Esophagus muscularis mucosa (tissue), 4 donors: ENCODE measurements around the gene TNC. TPM values are rescaled to one million over a fixed set of nuclear protein-coding genes. Genes with fewer than 3 reads are reported as not detected.

Experiments used
- DNase-seq: peaks from one replicate; pipeline ENCODE4 v3.0.0-alpha.2; 2017; ENCODE audit errors: extremely low spot score
- H3K27ac ChIP-seq, 4 donors: fragments of 200-600 bp; sonication (generic); replicated peaks in 1 of 4; 1 replicate in 3 of 4; 2 replicates in 1 of 4; pipeline ENCODE4 v1.5.1; 2016 to 2019; ENCODE audit warnings: mild to moderate bottlenecking in 1 of 4
- H3K27me3 ChIP-seq, 4 donors: fragments of 200-600 bp; sonication (generic); one replicate each; pipeline versions ENCODE4 v1.5.1 to v1.6.0; 2016 to 2019
- H3K36me3 ChIP-seq, 4 donors: fragments of 200-600 bp; sonication (generic); one replicate each; pipeline ENCODE4 v1.5.1; 2016 to 2019
- H3K4me1 ChIP-seq, 4 donors: fragments of 200-600 bp; sonication (generic); one replicate each; pipeline ENCODE4 v1.5.1; 2016 to 2019
- H3K4me3 ChIP-seq, 4 donors: fragments of 200-600 bp; sonication (generic); 1 replicate in 2 of 4; 2 replicates in 2 of 4; pipeline ENCODE4 v1.5.1; 2016 to 2019; ENCODE audit warnings: mild to moderate bottlenecking in 4 of 4, moderate library complexity in 1 of 4
- H3K9me3 ChIP-seq, 4 donors: fragments of 200-600 bp; sonication (generic); 1 replicate in 3 of 4; 2 replicates in 1 of 4; pipeline ENCODE4 v1.5.1; 2016 to 2019
- EP300 ChIP-seq: sonication (generic); formaldehyde crosslinking; IDR thresholded peaks from one replicate; pipeline ENCODE4 v1.6.1; 2017; ENCODE audit warnings: antibody characterized with exemption
- POLR2A ChIP-seq: fragments of 450-650 bp; IDR thresholded peaks from one replicate; pipeline ENCODE4 v1.6.1; 2017; ENCODE audit warnings: antibody characterized with exemption, moderate library complexity, mild to moderate bottlenecking, low read depth
- POLR2AphosphoS5 ChIP-seq, 2 donors: sonication (generic); formaldehyde crosslinking; IDR thresholded peaks; one replicate each; pipeline ENCODE4 v1.6.1; 2017; ENCODE audit warnings: antibody characterized with exemption in 2 of 2
- WGBS: methylation state at CpG from one replicate; pipeline ENCODE4 v1.1.5; 2018; 5-methylcytosine and 5-hydroxymethylcytosine counted together
- intact Hi-C: fragments of 100-400 bp; cut with DNase I; formaldehyde crosslinking; loops from one replicate; pipeline ENCODE4 v1.15.1; 2023
- total RNA-seq, 4 donors: library from RNA; depleted of rRNA; stranded (reverse); fragments of >200 nt; gene quantifications; one replicate each; pipeline versions ENCODE4 v1.1.0 to v1.2.1, GENCODE V29; 2016
- TF ChIP-seq, protein P1 (sequence below), 3 experiments: fragments of 200-600 bp in 2 of 3; fragments of 450-650 bp in 1 of 3; sonication (generic) in 2 of 3; IDR thresholded peaks; one replicate each; pipeline ENCODE4 v1.5.1; 2017 to 2019; ENCODE audit warnings: antibody characterized with exemption in 3 of 3, mild to moderate bottlenecking in 2 of 3, moderate library complexity in 1 of 3

The TNC gene
- total RNA-seq, 4 donors from 2014 or later: 216 to 576 (median 478) TPM

- intact Hi-C loops: loop anchor here (10.0 kb wide), 1 partner anchor 107 kb away; no protein-coding TSS in a partner anchor
- WGBS: 82% methylated on average over 2 of the region's 2 CpGs
- Histone ChIP-seq H3K36me3 (peaks cover 0 to 24% (median 13%) of the 10 kb centered on the region in 4 donors), H3K9me3 (no peaks in the 10 kb centered on the region), H3K4me3 (no peak overlapping the region), H3K27ac (peak overlapping the region; percentile 64 to 80 (median 68)), H3K27me3 (no peaks in the 10 kb centered on the region), H3K4me1 (peaks cover 13 to 85% (median 53%) of the 10 kb centered on the region in 4 donors)
- TF ChIP-seq POLR2A (no peak), EP300 (no peak), POLR2AphosphoS5 (IDR thresholded peaks at IDR 0.05) (peak in 1 of 2 donors; percentile 23)
- TF ChIP-seq, protein P1, sequence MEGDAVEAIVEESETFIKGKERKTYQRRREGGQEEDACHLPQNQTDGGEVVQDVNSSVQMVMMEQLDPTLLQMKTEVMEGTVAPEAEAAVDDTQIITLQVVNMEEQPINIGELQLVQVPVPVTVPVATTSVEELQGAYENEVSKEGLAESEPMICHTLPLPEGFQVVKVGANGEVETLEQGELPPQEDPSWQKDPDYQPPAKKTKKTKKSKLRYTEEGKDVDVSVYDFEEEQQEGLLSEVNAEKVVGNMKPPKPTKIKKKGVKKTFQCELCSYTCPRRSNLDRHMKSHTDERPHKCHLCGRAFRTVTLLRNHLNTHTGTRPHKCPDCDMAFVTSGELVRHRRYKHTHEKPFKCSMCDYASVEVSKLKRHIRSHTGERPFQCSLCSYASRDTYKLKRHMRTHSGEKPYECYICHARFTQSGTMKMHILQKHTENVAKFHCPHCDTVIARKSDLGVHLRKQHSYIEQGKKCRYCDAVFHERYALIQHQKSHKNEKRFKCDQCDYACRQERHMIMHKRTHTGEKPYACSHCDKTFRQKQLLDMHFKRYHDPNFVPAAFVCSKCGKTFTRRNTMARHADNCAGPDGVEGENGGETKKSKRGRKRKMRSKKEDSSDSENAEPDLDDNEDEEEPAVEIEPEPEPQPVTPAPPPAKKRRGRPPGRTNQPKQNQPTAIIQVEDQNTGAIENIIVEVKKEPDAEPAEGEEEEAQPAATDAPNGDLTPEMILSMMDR (IDR thresholded peaks at IDR 0.05): no peak
- no peak for DNase-seq
Observed at GRCh38 chr9:115038178-115038577, 79.8 kb downstream of the TNC start.

GRCh38 chr9:115036691-115037090, 81.3 kb downstream of the TNC start:
- TF ChIP-seq, protein P1 (IDR thresholded peaks at IDR 0.05): no peak
- no peak for TF ChIP-seq POLR2A
- no peak for TF ChIP-seq POLR2AphosphoS5 (IDR thresholded peaks at IDR 0.05)
- no peak for TF ChIP-seq EP300
- no peak overlapping the region for H3K4me3 ChIP-seq
- H3K4me1 ChIP-seq: peaks cover 13 to 80% (median 47%) of the 10 kb centered on the region in 4 donors
- intact Hi-C loops: loop anchor here (10.0 kb wide), 1 partner anchor 108 kb away; no protein-coding TSS in a partner anchor
- no peaks in the 10 kb centered on the region for H3K9me3 ChIP-seq
- H3K36me3 ChIP-seq: peaks cover 0 to 31% (median 17%) of the 10 kb centered on the region in 4 donors
- 92% methylated on average over 2 of the region's 2 CpGs for WGBS
- H3K27ac ChIP-seq: peak overlapping the region; percentile 64 to 80 (median 70)
- H3K27me3 ChIP-seq: no peaks in the 10 kb centered on the region
- no peak for DNase-seq

DNA sequence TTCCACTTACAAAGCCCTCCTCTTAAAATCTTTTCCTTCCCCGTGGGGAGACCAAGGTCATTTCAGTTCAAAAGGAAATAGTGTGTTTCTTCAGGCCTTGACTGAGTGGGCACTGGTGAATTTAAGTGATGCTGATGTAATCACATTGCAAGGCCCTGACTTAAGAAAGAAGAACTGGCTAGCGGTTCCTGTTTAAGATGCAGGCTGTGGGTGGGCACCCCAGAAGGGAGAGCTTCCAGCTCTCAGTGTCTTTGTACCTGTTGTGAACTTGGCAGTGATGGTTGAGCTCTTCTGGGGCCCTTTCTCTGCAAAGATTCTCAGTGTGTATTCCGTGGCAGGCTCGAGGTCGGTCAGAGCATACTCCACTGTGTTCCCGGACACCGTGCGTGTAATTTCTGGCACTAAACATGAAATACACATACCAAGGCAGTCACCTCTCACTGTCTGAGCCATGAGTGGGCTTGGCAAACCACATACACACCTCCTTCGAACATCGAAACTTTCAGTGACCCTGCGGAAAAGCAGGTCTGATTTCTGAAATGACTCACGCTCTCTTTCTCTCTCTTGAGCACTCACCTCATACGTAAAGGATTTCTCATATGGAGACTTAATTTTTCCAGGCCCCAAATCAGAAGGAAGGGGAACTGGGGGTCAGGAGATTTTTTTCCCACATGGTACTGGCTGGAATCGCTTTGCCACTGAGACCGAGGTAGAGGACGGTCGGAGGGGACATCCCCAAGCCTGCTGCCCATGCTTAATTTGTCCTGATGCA, 81.9 kb downstream of the TNC start:
- WGBS: 85% methylated on average over 12 of the region's 17 CpGs
- H3K4me1 ChIP-seq: peaks cover 13 to 79% (median 46%) of the 10 kb centered on the region in 4 donors
- intact Hi-C loops: loop anchor here (10.0 kb wide), 1 partner anchor 109 kb away; no protein-coding TSS in a partner anchor

GRCh38 chr9:115034801-115035200, 83.2 kb downstream of the TNC start:
- peaks cover 0 to 50% (median 29%) of the 10 kb centered on the region in 4 donors for H3K36me3 ChIP-seq
- peak in 1 of 2 donors; percentile 46 for TF ChIP-seq POLR2AphosphoS5 (IDR thresholded peaks at IDR 0.05)
- no peak for TF ChIP-seq POLR2A
- H3K9me3 ChIP-seq: no peaks in the 10 kb centered on the region
- peak overlapping the region; percentile 64 to 80 (median 70) for H3K27ac ChIP-seq
- peaks cover 13 to 67% (median 46%) of the 10 kb centered on the region in 4 donors for H3K4me1 ChIP-seq
- H3K4me3 ChIP-seq: no peak overlapping the region
- 56% methylated on average over 1 of the region's 1 CpG for WGBS
- no peaks in the 10 kb centered on the region for H3K27me3 ChIP-seq
- intact Hi-C loops: loop anchor here (10.0 kb wide), 1 partner anchor 110 kb away; no protein-coding TSS in a partner anchor
- DNase-seq: no peak

More for the DNA sequence above, 81.9 kb downstream of the TNC start:
- H3K4me3 ChIP-seq: no peak overlapping the region
- no peak for TF ChIP-seq POLR2A
- TF ChIP-seq, protein P1 (IDR thresholded peaks at IDR 0.05): no peak
- no peak for TF ChIP-seq EP300
- peak in 1 of 2 donors; percentile 5 for TF ChIP-seq POLR2AphosphoS5 (IDR thresholded peaks at IDR 0.05)
- H3K9me3 ChIP-seq: no peaks in the 10 kb centered on the region
- peak overlapping the region; percentile 64 to 80 (median 70) for H3K27ac ChIP-seq
- peaks cover 0 to 38% (median 22%) of the 10 kb centered on the region in 4 donors for H3K36me3 ChIP-seq
- H3K27me3 ChIP-seq: no peaks in the 10 kb centered on the region
- no peak for DNase-seq

GRCh38 chr9:115033800-115034199, 84.2 kb downstream of the TNC start:
- Histone ChIP-seq H3K9me3 (no peaks in the 10 kb centered on the region), H3K36me3 (peaks cover 0 to 56% (median 36%) of the 10 kb centered on the region in 4 donors), H3K4me1 (peaks cover 13 to 57% (median 36%) of the 10 kb centered on the region in 4 donors), H3K27me3 (no peaks in the 10 kb centered on the region), H3K27ac (peak overlapping the region in 3 of 4 donors; percentile 34 to 80 (median 65)), H3K4me3 (no peak overlapping the region)
- no peak for DNase-seq
- intact Hi-C loops: loop anchor here (10.0 kb wide), 1 partner anchor 111 kb away; no protein-coding TSS in a partner anchor
- 100% methylated on average over 2 of the region's 2 CpGs for WGBS
- TF ChIP-seq, protein P1 (IDR thresholded peaks at IDR 0.05): no peak
- no peak for TF ChIP-seq POLR2AphosphoS5 (IDR thresholded peaks at IDR 0.05)
- TF ChIP-seq EP300: no peak
- no peak for TF ChIP-seq POLR2A
